Measurements from ENCODE around the gene DDX52. TPM values are rescaled to one million over a fixed set of nuclear protein-coding genes. Genes with fewer than 3 reads are reported as not detected.
"Not testable (repeated sequence)": the region's sequence is repeated elsewhere in the genome, so short reads cannot be mapped to it uniquely, and the experiment has no call there.

The DDX52 gene
- total and polyA plus RNA-seq, 9 of the 15 experiments (the other 6 are each of a cell fraction or from before 2014, with no cell fraction given) = 19.1 to 50.5 (median 34.8) TPM

- TF ChIP-seq MXI1 (IDR thresholded peaks at IDR 0.05; ENCODE audit: low read depth, low read length) (no peak), NRF1 (conservative IDR thresholded peaks at IDR 0.05 in 1 of 2, IDR thresholded peaks at IDR 0.05 in 1 of 2) (no peak)
These were observed 32.3 kb downstream of the DDX52 start (continued) for GRCh38 chr17:37610971-37611370.

- intact Hi-C loops (cut with micrococcal nuclease); BruUV-seq (replicated peaks); in situ Hi-C loops (cut with MboI); H4K20me1 ChIP-seq (replicated peaks; ENCODE audit: control insufficient read depth, insufficient read depth, low read length); H3K27me3 ChIP-seq (ENCODE audit: control insufficient read depth in 2 of 2, insufficient read depth in 2 of 2, low read length in 2 of 2); ATAC-seq; DNase-seq (ENCODE audit: extremely low read depth in 1 of 4, low spot score in 3 of 4); H3K4me1 ChIP-seq (replicated peaks in 1 of 2; ENCODE audit: control insufficient read depth in 2 of 2, insufficient read depth in 2 of 2, low read length in 2 of 2); FAIRE-seq; H3K9me3 ChIP-seq (replicated peaks; ENCODE audit: control insufficient read depth, insufficient read depth, low read depth, low read length); H3K9me1 ChIP-seq (ENCODE audit: control insufficient read depth, insufficient read depth, low read length): not testable (repeated sequence)
- H3K4me3 ChIP-seq = peak overlapping the region; percentile 98; the same call in 1 of the 2 replicates
- ChIA-PET CTCF (ENCODE audit: low intra/inter-chr PET ratio) (interaction anchor here (0.7 to 0.8 kb wide), 2 partner anchors 83 to 238 kb away, joined by 4 read pairs; no protein-coding TSS in a partner anchor), POLR2A (interaction anchor here (0.6 to 2.5 kb wide), 12 partner anchors 8 to 349 kb away, joined by 3 to 24 read pairs (median 5); partner anchors contain the start of gene DDX52)
- H3K4me2 ChIP-seq (ENCODE audit: insufficient read depth, low read length) = peak overlapping the region; percentile 73
- 48% methylated on average over 2 of the region's 5 CpGs for WGBS (ENCODE audit: insufficient coverage, low coverage, missing lambda C conversion rate)
- peak overlapping the region; percentile 79 for H2AFZ ChIP-seq (ENCODE audit: low read depth, low read length)
- H3K9ac ChIP-seq (ENCODE audit: insufficient read depth in 1 of 2, low read depth in 2 of 2, low read length in 2 of 2) = peak overlapping the region in 1 of 2 experiments; percentile 61; a peak in 2 of 4 replicates
- peak overlapping the region; percentile 71; the same call in 2 of the 3 replicates for H3K27ac ChIP-seq (ENCODE audit: extremely low read depth, low read depth, low read length)
- peaks cover 39% of the 10 kb centered on the region for H3K79me2 ChIP-seq (ENCODE audit: control insufficient read depth, insufficient read depth, low read length)
- TF ChIP-seq DPF2 (IDR thresholded peaks at IDR 0.05) = 0 out of 2 replicates have a peak, but pooled peaks have one; percentile 8
- TF ChIP-seq ZNF121 (CRISPR knock-in tag; conservative IDR thresholded peaks at IDR 0.05) = peak; percentile 90
- TF ChIP-seq BCOR (IDR thresholded peaks at IDR 0.05) = 0 out of 2 replicates have a peak, but pooled peaks have one; percentile 17
- TF ChIP-seq ZNF384 (IDR thresholded peaks at IDR 0.05; ENCODE audit: low read depth, low read length) = peak; percentile 55
- peaks cover 37% of the 10 kb centered on the region; the same call in 2 of the 3 replicates for H3K36me3 ChIP-seq (ENCODE audit: control insufficient read depth, insufficient read depth, low read length)
These were observed 33.2 kb downstream of the DDX52 start for GRCh38 chr17:37610041-37610420.

All from K562 (cell line).